Caco-2 (cell line): ENCODE measurements around the gene SGCA. TPM values are rescaled to one million over a fixed set of nuclear protein-coding genes. Genes with fewer than 3 reads are reported as not detected.

Source experiments
- BruUV-seq: library from RNA; stranded (reverse); fragments of 400-500 nt; replicated peaks from 2 replicates; lab custom pipeline; 2021; lab: Mats Ljungman, UMichigan
- CTCF ChIA-PET: fragments of 300-600 bp; sonication (Branson Sonifier 250); formaldehyde crosslinking; loops from one replicate; lab custom pipeline; 2022; ENCODE audit warnings: antibody characterized with exemption; lab: Charles Lee
- POLR2A ChIA-PET: fragments of 300-600 bp; sonication (Branson Sonifier 250); formaldehyde crosslinking; loops from one replicate; lab custom pipeline; 2022; ENCODE audit warnings: antibody characterized with exemption; lab: Charles Lee
- DNase-seq, 2 experiments: peaks; one replicate each; pipeline versions ENCODE4 v3.0.0 to v3.0.0-alpha.2; 2020 to 2022
- H3K27me3 ChIP-seq: replicated peaks from 2 replicates; pipeline ENCODE4 v1.6.0; 2011; ENCODE audit warnings: low read length; ENCODE audit not compliant: control insufficient read depth, insufficient read depth
- H3K36me3 ChIP-seq: 2 replicates; pipeline ENCODE4 v1.5.1; 2011; ENCODE audit warnings: low read length; ENCODE audit not compliant: control insufficient read depth, insufficient read depth
- H3K4me1 ChIP-seq: fragments of 250-450 bp; sonication (Bioruptor Pico); 2 replicates; pipeline ENCODE4 v1.5.1; 2020; ENCODE audit warnings: mild to moderate bottlenecking
- H3K4me3 ChIP-seq: 2 replicates; pipeline ENCODE4 v1.5.1; 2011; ENCODE audit warnings: low read depth, mild to moderate bottlenecking, control low read depth, low read length
- H3K9me3 ChIP-seq: fragments of 250-450 bp; sonication (Bioruptor Pico); 2 replicates; pipeline ENCODE4 v1.5.1; 2020; ENCODE audit warnings: mild to moderate bottlenecking, moderate library complexity
- H3K27ac Mint-ChIP-seq: one replicate; pipeline ENCODE4 v1.8.0; 2022; ENCODE audit warnings: mixed read lengths; ENCODE audit not compliant: unreplicated experiment
- H3K27me3 Mint-ChIP-seq: one replicate; pipeline ENCODE4 v1.8.0; 2022; ENCODE audit warnings: mixed read lengths; ENCODE audit not compliant: insufficient read depth, unreplicated experiment
- H3K36me3 Mint-ChIP-seq: one replicate; pipeline ENCODE4 v1.8.0; 2022; ENCODE audit warnings: mild to moderate bottlenecking, mixed read lengths; ENCODE audit not compliant: insufficient read depth, unreplicated experiment
- H3K4me1 Mint-ChIP-seq: one replicate; pipeline ENCODE4 v1.8.0; 2022; ENCODE audit warnings: low read depth, mixed read lengths; ENCODE audit not compliant: unreplicated experiment
- H3K4me3 Mint-ChIP-seq: one replicate; pipeline ENCODE4 v1.8.0; 2022; ENCODE audit warnings: mild to moderate bottlenecking, moderate library complexity, mixed read lengths; ENCODE audit not compliant: unreplicated experiment
- H3K9me3 Mint-ChIP-seq: one replicate; pipeline ENCODE4 v1.8.0; 2022; ENCODE audit warnings: mixed read lengths; ENCODE audit not compliant: unreplicated experiment
- CTCF ChIP-seq, 2 experiments: fragments of 200-600 bp in 1 of 2; IDR thresholded peaks; 1 replicate in 1 of 2; 2 replicates in 1 of 2; pipeline versions ENCODE4 v1.5.1 to v1.8.0; 2011 to 2022; ENCODE audit warnings: antibody characterized with exemption in 1 of 2, control low read depth in 1 of 2, inconsistent platforms in 1 of 2, low read depth in 1 of 2, low read length in 1 of 2, mild to moderate bottlenecking in 1 of 2, moderate library complexity in 1 of 2; ENCODE audit not compliant: insufficient read depth in 1 of 2, severe bottlenecking in 1 of 2, unreplicated experiment in 1 of 2
- intact Hi-C: fragments of 100-400 bp; cut with micrococcal nuclease; formaldehyde crosslinking; loops from one replicate; pipeline ENCODE4 v1.10.0; 2022; ENCODE audit not compliant: unreplicated experiment
- total RNA-seq: library from RNA; stranded (reverse); gene quantifications from 2 replicates; pipeline ENCODE4 v1.2.3, GENCODE V29; 2022

The SGCA gene
- total RNA-seq, 1 experiment from 2014 or later, result not detected

GRCh38 chr17:50198026-50198669, 32.3 kb downstream of the SGCA start:
- CTCF ChIA-PET, result interaction anchor here (0.6 to 5.1 kb wide), 27 partner anchors 10 to 434 kb away, joined by 3 to 99 read pairs (median 4); partner anchors contain the start of genes FAM117A, SGCA, TAC4 and TMEM92

GRCh38 chr17:50199211-50199802, 33.5 kb downstream of the SGCA start:
- ChIA-PET CTCF (interaction anchor here (0.6 to 4.1 kb wide), 29 partner anchors 13 to 344 kb away, joined by 3 to 245 read pairs (median 7); partner anchors contain the start of genes TMEM92 and XYLT2), POLR2A (no interaction called here)
- TF ChIP-seq CTCF (IDR thresholded peaks at IDR 0.05; ENCODE audit: insufficient read depth in 1 of 2, low read depth in 1 of 2, low read length in 1 of 2, severe bottlenecking in 1 of 2, unreplicated experiment in 1 of 2), result no peak
- no TSS peak for BruUV-seq
- H3K4me3 ChIP-seq, result peak overlapping the region; percentile 42
- H3K9me3 Mint-ChIP-seq, result no peaks in the 10 kb centered on the region
- H3K27me3 Mint-ChIP-seq, result no peaks in the 10 kb centered on the region
- H3K9me3 ChIP-seq, result no peaks in the 10 kb centered on the region
- peaks cover 6% of the 10 kb centered on the region for H3K36me3 Mint-ChIP-seq
- peaks cover 11% of the 10 kb centered on the region for H3K4me1 Mint-ChIP-seq
- H3K27me3 ChIP-seq, result 0 out of 2 replicates have a peak, but pooled peaks cover 1% of the 10 kb centered on the region
- H3K4me1 ChIP-seq, result peaks cover 15% of the 10 kb centered on the region
- H3K27ac Mint-ChIP-seq, result no peak overlapping the region
- intact Hi-C loops, result no loop called here
- H3K36me3 ChIP-seq, result no peaks in the 10 kb centered on the region
- H3K4me3 Mint-ChIP-seq, result peak overlapping the region; percentile 73
- no peak for DNase-seq

More at GRCh38 chr17:50198026-50198669, 32.3 kb downstream of the SGCA start:
- no TSS peak for BruUV-seq
- no peaks in the 10 kb centered on the region for H3K27me3 Mint-ChIP-seq
- H3K27me3 ChIP-seq, result 0 out of 2 replicates have a peak, but pooled peaks cover 1% of the 10 kb centered on the region
- H3K4me1 Mint-ChIP-seq, result peaks cover 11% of the 10 kb centered on the region
- H3K9me3 Mint-ChIP-seq, result no peaks in the 10 kb centered on the region
- H3K27ac Mint-ChIP-seq, result no peak overlapping the region
- H3K36me3 Mint-ChIP-seq, result peaks cover 6% of the 10 kb centered on the region
- no peak overlapping the region for H3K4me3 ChIP-seq
- H3K9me3 ChIP-seq, result no peaks in the 10 kb centered on the region
- TF ChIP-seq CTCF (IDR thresholded peaks at IDR 0.05; ENCODE audit: insufficient read depth in 1 of 2, low read depth in 1 of 2, low read length in 1 of 2, severe bottlenecking in 1 of 2, unreplicated experiment in 1 of 2), result peak; percentile 99
- DNase-seq, result peak; percentile 91 to 94
- peaks cover 15% of the 10 kb centered on the region for H3K4me1 ChIP-seq
- POLR2A ChIA-PET, result interaction anchor here (0.6 kb wide), 1 partner anchor 62 kb away, joined by 4 read pairs; no protein-coding TSS in a partner anchor
- H3K4me3 Mint-ChIP-seq, result peak overlapping the region; percentile 73
- intact Hi-C loops, result loop anchor here (1.0 kb wide), 2 partner anchors 29 to 337 kb away; no protein-coding TSS in a partner anchor
- no peaks in the 10 kb centered on the region for H3K36me3 ChIP-seq

GRCh38 chr17:50199803-50200456, 34.1 kb downstream of the SGCA start:
- BruUV-seq, result TSS peak; percentile 77
- no peaks in the 10 kb centered on the region for H3K27me3 Mint-ChIP-seq
- peaks cover 16% of the 10 kb centered on the region for H3K4me1 ChIP-seq
- POLR2A ChIA-PET, result interaction anchor here (0.6 to 1.0 kb wide), 6 partner anchors 13 to 334 kb away, joined by 3 to 14 read pairs (median 7); partner anchors contain the start of genes TMEM92 and XYLT2
- H3K36me3 ChIP-seq, result no peaks in the 10 kb centered on the region
- H3K36me3 Mint-ChIP-seq, result peaks cover 6% of the 10 kb centered on the region
- CTCF ChIA-PET, result interaction anchor here (0.6 to 4.1 kb wide), 66 partner anchors 9 to 1031 kb away, joined by 3 to 245 read pairs (median 6); partner anchors contain the start of genes FAM117A, LRRC59, PHB1 and SGCA
- peak overlapping the region; percentile 73 for H3K4me3 Mint-ChIP-seq
- peak overlapping the region; percentile 7 for H3K27ac Mint-ChIP-seq
- TF ChIP-seq CTCF (IDR thresholded peaks at IDR 0.05; ENCODE audit: insufficient read depth in 1 of 2, low read depth in 1 of 2, low read length in 1 of 2, severe bottlenecking in 1 of 2, unreplicated experiment in 1 of 2), result no peak
- no peaks in the 10 kb centered on the region for H3K9me3 ChIP-seq
- peaks cover 12% of the 10 kb centered on the region for H3K4me1 Mint-ChIP-seq
- intact Hi-C loops, result loop anchor here (1.0 kb wide), 5 partner anchors 73 to 279 kb away; partner anchors contain the start of gene LRRC59
- no peaks in the 10 kb centered on the region for H3K9me3 Mint-ChIP-seq
- DNase-seq, result peak; percentile 98 to 99
- H3K4me3 ChIP-seq, result peak overlapping the region; percentile 42
- 0 out of 2 replicates have a peak, but pooled peaks cover 1% of the 10 kb centered on the region for H3K27me3 ChIP-seq
